Thymus (tissue), 11 donors: ENCODE results near the gene MAP3K5. TPM values are rescaled to one million over a fixed set of nuclear protein-coding genes. Genes with fewer than 3 reads are reported as not detected.
A peak's percentile ranks its signal among the peaks of the same experiment; 100 is the strongest.

Experiments used
- DNase-seq, 9 donors: peaks; one replicate each; pipeline ENCODE4 v3.0.0-alpha.2; 2013; ENCODE audit warnings: low spot score in 9 of 9, low read depth in 6 of 9, missing footprints in 1 of 9
- H3K27ac ChIP-seq, 2 donors: one replicate each; pipeline ENCODE4 v1.5.1; 2013; ENCODE audit warnings: control low read depth in 1 of 2, low read depth in 1 of 2, low read length in 1 of 2, mild to moderate bottlenecking in 1 of 2, moderate library complexity in 1 of 2
- H3K27me3 ChIP-seq, 2 donors: one replicate each; pipeline ENCODE4 v1.5.1; 2013; ENCODE audit warnings: low read length in 1 of 2; ENCODE audit not compliant: control insufficient read depth in 2 of 2, insufficient read depth in 1 of 2
- H3K36me3 ChIP-seq, 2 donors: one replicate each; pipeline ENCODE4 v1.5.1; 2013; ENCODE audit warnings: low read length in 1 of 2, mild to moderate bottlenecking in 1 of 2, moderate library complexity in 1 of 2; ENCODE audit not compliant: control insufficient read depth in 2 of 2, insufficient read depth in 2 of 2
- H3K4me1 ChIP-seq, 2 donors: one replicate each; pipeline ENCODE4 v1.5.1; 2013; ENCODE audit warnings: low read length in 2 of 2; ENCODE audit not compliant: control insufficient read depth in 2 of 2, insufficient read depth in 2 of 2
- H3K4me3 ChIP-seq, 2 donors: one replicate each; pipeline ENCODE4 v1.5.1; 2013; ENCODE audit warnings: low read length in 2 of 2, control low read depth in 1 of 2, mild to moderate bottlenecking in 1 of 2
- H3K9me3 ChIP-seq, 2 donors: one replicate each; pipeline ENCODE4 v1.5.1; 2013; ENCODE audit warnings: low read length in 1 of 2, mild to moderate bottlenecking in 1 of 2; ENCODE audit not compliant: control insufficient read depth in 2 of 2, insufficient read depth in 1 of 2
- WGBS: extraction: QIAGEN DNeasy Blood & Tissue Kit; methylation state at CpG from one replicate; pipeline ENCODE4 v1.1.7; 2013; 5-methylcytosine and 5-hydroxymethylcytosine counted together
- polyA plus RNA-seq: library from polyadenylated mRNA; stranded (reverse); fragments of 200-250 nt; gene quantifications from one replicate; pipeline ENCODE4 v1.2.3, GENCODE V29; 2013
- total RNA-seq: library from RNA; stranded (reverse); fragments of 120-200 nt; gene quantifications from one replicate; pipeline ENCODE4 v1.2.4, GENCODE V29; 2013
- donor health status: healthy.

The MAP3K5 gene
- total and polyA plus RNA-seq, 2 donors: 7.3 to 23.0 TPM

DNA sequence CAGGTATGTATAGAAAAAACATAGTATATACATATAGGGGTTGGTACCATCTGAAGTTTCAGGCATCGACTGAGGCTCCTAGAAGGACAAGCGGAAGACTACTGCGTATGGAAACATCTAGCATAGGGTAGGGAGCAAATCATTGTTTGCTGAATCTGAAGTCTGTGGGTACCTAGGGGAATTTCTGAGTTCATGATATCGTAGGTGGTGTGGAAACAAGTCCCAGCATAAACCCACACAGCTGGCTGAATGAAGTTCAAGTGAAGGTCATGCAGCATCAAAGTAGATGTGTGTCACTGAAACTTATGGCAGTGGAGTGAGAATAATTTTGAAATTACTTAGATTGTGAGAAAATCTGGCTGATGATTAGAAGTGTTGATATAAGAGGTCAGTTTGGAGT is 281.5 kb downstream of the MAP3K5 start:
- WGBS: 77% methylated on average over 4 of the region's 4 CpGs
- no peaks in the 10 kb centered on the region for H3K9me3 ChIP-seq
- no peaks in the 10 kb centered on the region for H3K27me3 ChIP-seq

DNA sequence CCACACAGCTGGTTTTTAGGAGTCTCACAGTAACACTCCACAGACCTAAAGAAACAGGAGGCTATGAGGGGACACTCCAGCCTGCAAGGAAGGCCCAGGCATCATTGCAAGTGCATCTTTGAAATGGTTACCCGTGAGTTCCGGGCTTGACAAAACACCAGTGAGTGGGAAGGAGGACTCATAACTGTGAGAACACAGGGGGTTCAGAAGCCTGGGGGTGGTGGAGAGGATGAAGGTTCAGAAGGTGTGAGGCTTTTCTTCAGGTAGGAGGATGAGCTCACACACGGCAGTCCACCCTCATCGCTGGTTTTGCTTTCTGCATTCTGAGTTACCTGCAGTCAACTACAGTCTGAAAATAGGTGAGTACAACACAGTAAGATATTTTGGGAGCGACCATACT is 282.0 kb downstream of the MAP3K5 start:
- Histone ChIP-seq H3K9me3 (no peaks in the 10 kb centered on the region), H3K36me3 (no peaks in the 10 kb centered on the region), H3K4me1 (no peaks in the 10 kb centered on the region), H3K4me3 (no peak overlapping the region), H3K27me3 (no peaks in the 10 kb centered on the region), H3K27ac (no peak overlapping the region)
- 96% methylated on average over 5 of the region's 5 CpGs for WGBS
- no peak for DNase-seq

More for the DNA sequence above, 281.5 kb downstream of the MAP3K5 start:
- Histone ChIP-seq H3K27ac (no peak overlapping the region), H3K36me3 (no peaks in the 10 kb centered on the region), H3K4me3 (no peak overlapping the region), H3K4me1 (no peaks in the 10 kb centered on the region)
- peak in 1 of 9 donors; percentile 18 for DNase-seq

DNA sequence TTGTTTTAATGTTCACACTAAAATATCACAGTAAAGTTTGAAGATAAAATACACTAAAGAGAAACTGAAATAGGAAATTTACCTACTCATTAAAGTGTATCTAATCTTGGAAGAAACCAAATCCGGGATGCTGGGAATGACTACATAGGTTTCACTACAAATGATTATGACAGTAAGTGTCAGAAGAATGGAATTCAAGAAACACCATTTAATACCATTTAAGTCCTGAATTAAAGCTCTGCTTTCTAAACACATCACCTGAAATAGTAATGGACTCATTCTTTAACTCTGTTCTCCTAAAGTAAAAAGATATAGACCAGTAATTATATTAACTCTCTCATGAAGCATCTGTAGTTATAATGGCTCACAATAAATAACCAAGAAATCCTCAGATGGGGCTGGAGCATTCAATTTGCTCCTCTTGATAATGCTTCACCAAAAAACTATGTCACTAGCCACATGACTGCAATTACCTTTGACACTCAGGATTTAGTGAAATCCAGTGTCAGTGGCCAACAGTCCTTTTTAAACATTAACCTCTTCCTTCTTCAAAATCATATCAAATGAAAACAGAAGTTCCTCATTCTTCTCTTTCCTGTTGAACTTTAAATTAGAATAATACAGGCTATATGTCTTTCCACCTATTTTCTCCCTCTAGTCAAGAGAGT is 283.4 kb downstream of the MAP3K5 start:
- Histone ChIP-seq H3K9me3 (no peaks in the 10 kb centered on the region), H3K4me3 (no peak overlapping the region), H3K27me3 (no peaks in the 10 kb centered on the region), H3K36me3 (no peaks in the 10 kb centered on the region), H3K27ac (no peak overlapping the region), H3K4me1 (no peaks in the 10 kb centered on the region)
- no peak for DNase-seq
- WGBS: 100% methylated on average over 1 of the region's 1 CpG

Other genes with a start within 250 kb of the MAP3K5 start
- 2.5 TPM for gene MAP7, start 242.1 kb downstream of the MAP3K5 start, total RNA-seq
- 7.8 TPM for gene MAP7, start 242.1 kb downstream of the MAP3K5 start, polyA plus RNA-seq
- 7.4 TPM for gene PEX7, start 30.1 kb upstream of the MAP3K5 start, total RNA-seq
- gene PEX7, start 30.1 kb upstream of the MAP3K5 start, polyA plus RNA-seq: 8.4 TPM
- gene SLC35D3, start 129.8 kb upstream of the MAP3K5 start, total RNA-seq: 0.09 TPM
- 0.02 TPM for gene SLC35D3, start 129.8 kb upstream of the MAP3K5 start, polyA plus RNA-seq